ENCODE results near the gene ZNF398. TPM values are rescaled to one million over a fixed set of nuclear protein-coding genes. Genes with fewer than 3 reads are reported as not detected.

The ZNF398 gene
- total RNA-seq, 1 experiment from 2014 or later = 17.1 TPM

DNA sequence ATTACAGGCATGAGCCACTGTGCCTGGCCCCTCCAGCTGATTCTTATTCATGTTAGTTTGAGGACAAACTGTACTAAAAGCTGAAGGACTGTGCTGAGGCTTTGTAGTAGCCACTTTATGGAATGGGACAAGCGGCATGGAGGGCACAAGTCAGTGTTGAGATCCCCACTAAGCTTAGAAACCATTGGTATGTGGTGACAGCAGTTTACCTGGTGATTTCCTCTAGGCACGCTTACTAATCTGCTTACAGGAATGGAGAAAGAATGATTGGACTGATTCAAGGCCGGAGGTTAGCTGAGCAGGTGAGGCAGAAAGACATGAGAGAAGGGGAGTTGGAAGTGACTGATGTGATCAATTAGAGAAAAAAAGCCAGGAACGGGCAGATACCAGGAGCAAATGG lies 3.7 kb downstream of the ZNF398 start:
- DNase-seq (ENCODE audit: low read depth) = no peak

DNA sequence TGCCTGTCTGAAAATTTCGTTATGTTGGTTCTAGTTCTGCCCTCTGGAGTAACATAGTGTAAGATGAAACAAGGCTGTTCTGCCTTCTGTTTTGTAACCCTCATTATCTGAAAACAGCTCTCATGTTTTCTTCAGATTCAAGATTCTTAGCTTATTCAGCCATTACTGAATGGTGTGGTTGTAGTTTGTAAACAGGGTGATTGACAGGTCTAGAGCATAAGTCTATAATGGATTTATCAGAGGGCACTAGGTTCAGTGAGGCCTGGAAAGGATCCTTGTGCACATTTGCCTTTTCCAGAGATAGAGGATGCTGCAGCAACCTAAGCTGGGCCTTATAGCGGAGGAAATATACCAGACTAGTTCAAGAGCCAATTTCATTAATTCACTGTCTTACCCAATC lies 6.1 kb downstream of the ZNF398 start:
- no peak for DNase-seq (ENCODE audit: low read depth)

DNA sequence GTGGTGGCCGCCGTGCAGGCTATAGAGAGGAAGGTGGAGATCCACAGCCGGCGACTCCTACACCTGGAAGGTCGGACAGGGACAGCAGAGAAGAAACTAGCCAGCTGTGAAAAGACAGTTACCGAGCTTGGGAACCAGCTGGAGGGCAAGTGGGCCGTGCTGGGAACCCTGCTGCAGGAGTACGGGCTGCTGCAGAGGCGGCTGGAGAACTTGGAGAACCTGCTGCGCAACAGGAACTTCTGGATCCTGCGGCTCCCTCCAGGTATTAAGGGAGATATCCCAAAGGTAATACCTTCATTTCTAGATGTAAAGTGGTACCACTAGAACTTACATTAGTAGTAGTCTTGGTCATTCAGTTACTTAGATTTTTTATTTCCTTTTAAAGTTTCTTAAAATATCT lies 6.8 kb downstream of the ZNF398 start:
- no peak for DNase-seq (ENCODE audit: low read depth)

DNA sequence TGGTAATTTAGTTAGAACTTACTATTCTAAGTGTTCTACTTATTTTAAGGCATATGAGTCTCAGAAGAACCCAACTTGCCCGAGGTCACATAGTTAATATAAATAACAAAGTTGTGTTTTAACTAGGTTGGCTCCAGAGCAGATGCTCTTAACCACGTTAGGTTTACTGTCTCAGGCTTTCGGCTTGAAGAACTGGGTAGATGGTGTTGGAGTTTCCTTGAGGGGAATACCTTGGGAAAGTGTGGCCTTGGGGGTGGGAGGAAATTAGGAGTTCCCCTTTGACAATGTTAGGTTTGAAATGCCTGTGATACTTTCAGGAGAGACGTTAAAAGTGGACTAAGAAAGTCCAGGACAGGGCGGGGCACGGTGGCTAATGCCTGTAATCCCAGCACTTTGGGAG lies 9.6 kb downstream of the ZNF398 start:
- DNase-seq (ENCODE audit: low read depth) = no peak

DNA sequence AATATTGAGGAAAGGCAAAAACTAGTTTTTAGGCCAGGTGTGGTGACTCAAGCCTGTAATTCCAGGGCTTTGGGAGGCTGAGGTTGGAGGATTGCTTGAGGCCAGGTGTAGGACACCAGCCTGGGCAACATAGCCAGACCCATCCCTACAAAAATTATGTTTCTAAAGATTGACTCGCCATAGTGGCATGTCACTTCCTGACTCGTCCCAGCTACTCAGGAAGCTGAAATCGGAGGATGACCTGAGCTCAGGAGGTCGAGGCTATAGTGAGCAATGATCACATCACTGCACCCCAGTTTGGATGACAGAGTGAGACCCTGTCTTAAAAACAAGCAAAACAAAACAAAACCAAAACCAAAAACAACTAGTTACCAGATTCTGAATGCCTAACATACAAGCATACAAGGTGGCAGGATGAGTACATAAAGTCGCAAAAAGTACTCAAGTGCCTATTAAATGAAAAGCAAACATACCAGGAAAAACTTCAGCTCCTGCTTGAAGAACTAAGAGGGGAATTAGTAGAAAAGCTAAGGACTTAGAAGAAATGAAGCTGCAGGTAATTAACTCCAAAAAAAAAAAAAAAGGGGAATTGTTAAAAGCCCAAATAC lies 14.1 kb downstream of the ZNF398 start:
- DNase-seq (ENCODE audit: low read depth) = peak; percentile 68

DNA sequence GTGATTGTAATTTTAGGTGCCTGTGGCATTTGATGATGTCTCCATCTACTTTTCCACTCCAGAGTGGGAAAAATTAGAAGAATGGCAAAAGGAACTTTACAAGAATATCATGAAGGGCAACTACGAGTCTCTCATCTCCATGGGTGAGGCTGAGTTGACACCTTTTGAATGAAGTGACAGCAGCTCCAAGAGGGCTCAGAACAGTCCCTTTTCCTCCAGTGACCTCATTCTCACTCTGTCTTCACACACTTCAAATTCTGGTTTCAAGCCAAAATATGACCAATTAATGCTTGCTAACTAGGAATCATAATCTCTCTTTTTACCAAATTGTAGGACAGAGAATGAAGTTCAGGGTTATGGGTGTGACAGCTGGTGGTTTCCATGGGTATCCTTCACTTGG lies 18.9 kb downstream of the ZNF398 start:
- no peak for DNase-seq (ENCODE audit: low read depth)

DNA sequence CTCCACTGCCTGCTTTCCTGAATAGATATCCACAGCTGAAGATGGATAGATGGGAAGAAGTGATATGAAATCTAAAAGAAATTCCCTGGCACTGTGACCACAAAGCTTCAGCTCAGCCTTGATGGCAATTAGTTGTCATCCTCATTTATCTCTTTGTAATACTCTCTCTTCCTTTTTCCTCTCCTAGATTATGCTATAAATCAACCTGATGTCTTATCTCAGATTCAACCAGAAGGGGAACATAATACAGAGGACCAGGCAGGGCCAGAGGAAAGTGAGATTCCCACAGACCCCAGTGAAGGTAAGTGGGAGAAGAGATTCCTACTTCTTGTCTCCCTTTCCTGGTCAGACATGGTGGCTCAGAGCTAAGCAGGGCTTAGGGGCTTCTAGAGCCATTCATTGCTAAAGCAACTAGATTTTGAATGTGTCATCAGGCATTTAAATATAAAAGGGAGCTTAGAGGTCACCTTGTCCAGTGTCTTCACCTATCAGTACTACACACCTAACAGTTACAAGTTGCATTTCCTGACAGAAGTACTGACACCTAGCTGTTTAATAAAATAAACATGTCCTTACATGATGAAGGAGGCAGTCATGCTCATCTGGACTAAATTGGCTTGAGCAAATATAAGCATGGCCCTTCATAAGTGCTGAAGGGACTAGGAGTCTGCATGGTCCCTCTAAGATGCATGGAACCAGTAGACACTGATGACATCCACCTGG lies 19.5 kb downstream of the ZNF398 start:
- DNase-seq (ENCODE audit: low read depth) = no peak

DNA sequence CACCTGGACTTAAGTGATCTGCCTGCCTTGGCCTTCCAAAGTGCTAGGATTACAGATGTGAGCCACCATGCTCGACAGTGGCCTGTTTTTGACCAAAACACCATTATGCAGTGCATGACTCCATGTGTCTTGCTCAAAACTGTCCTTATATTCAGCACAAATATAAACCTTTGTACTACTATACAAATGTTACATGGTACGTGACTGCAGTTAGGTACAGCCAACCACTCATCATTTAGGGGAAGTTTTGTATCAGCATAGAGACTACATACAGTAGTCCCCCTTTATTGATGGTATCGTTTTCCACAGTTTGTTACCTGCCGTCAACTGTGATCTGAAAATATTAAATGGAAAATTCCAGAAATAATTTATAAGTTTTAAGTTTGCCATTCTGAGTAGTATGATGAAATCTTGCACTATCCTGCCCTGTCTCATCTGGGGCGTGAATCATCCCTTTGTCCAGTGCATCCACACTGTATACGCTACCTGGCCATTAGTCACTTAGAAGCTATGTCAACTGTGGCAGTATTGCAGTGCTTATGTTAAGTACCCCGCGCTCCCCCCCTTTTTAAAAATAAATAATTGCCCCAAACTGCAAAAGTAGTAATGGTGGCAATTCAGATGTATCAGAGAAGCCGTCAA lies 24.8 kb downstream of the ZNF398 start:
- DNase-seq (ENCODE audit: low read depth) = no peak

DNA sequence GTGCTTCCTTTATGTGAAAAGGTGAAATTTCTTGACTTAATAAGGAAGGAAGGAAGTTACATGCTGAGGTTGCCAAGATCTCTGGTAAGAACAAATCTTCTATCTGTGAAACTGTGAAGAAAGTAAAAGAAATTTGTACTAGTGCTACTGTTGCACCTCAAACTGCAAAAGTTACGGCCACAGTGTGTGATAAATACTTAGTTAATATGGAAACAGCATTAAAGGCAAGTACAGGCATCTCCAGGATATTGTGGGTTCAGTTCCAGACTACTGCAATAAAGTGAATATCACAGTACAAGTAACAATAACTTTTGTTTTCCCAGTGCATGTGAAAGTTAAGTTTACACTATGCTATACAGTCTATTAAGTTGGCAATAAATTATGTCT lies 25.3 kb downstream of the ZNF398 start:
- DNase-seq (ENCODE audit: low read depth) = no peak

DNA sequence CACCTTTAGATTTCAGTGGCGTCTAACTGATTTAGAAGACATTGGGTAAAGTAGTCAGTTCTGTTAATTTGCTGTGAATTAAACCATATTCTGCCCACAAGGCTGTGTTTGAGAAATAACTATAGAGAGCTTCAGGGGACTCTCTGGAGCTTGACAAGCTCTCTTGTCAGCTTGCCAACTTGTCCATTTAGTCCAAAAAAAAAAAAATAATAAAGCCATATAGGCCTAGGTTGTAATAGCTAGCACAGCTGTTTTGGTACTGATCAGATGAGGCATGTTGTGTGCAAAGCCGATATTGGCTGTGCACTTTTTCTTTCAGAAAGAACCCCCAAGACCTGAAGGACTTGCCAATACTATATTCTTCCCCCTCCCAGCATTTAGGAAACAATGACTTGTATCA lies 27.9 kb downstream of the ZNF398 start:
- no peak for DNase-seq (ENCODE audit: low read depth)

DNA sequence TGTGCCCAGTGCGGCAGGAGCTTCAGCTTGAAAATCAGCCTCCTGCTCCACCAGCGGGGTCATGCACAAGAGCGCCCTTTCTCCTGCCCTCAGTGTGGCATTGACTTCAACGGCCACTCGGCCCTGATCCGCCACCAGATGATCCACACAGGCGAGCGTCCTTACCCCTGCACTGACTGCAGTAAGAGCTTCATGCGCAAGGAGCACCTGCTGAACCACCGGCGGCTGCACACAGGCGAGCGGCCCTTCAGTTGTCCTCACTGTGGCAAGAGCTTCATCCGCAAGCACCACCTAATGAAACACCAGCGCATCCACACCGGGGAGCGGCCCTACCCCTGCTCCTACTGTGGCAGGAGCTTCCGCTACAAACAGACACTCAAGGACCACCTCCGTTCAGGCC lies 32.0 kb downstream of the ZNF398 start:
- DNase-seq (ENCODE audit: low read depth) = no peak

DNA sequence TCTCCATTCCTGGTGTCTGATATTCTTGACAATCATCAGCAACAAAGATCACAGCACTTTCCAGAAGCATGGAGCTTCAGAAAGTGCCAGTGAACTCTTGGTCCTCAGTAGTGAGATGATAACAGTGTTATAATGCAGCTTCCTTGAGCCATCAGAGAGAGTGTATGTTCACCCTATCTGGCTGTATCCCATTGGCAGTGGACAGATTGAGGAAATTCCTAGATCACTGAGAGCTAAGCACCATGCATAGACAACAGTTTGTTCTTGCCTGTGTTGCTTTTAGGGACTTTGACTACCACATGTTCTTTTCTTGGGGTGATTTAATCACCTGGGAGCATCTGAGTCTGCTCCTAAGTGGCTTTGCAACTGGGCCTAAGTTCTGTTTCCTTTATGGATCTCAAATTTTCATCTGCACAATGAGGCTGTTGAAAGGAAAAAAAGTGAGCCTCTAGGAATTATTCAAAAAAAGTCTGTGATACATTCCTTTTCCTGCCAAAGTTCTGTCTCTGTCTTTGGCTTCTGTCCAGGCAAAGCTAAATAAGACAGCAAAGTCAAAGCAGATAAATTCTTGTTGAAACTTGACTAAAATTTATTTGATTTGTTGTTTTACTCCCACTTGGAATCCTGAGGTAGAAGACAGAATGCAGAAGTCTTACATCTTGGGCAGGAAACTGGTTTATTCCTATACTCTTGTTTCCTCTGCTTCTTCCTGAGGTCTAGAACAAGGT lies 33.6 kb downstream of the ZNF398 start:
- no peak for DNase-seq (ENCODE audit: low read depth)

DNA sequence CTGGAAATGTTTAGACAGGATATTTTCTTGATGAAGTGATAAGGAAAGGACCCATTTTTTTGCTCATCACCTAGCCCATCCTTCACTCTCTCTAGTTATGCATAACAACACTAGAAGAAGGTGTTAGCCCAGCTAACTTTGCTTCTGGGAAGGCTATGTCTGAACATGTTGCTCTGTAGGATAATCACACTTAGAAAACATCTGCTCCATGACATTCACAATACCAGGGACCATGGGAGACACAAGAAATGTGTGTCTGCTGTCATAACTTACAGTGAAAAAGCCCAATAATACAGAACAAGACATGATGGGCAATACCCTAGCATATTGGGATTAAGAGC lies 34.2 kb downstream of the ZNF398 start:
- no peak for DNase-seq (ENCODE audit: low read depth)

DNA sequence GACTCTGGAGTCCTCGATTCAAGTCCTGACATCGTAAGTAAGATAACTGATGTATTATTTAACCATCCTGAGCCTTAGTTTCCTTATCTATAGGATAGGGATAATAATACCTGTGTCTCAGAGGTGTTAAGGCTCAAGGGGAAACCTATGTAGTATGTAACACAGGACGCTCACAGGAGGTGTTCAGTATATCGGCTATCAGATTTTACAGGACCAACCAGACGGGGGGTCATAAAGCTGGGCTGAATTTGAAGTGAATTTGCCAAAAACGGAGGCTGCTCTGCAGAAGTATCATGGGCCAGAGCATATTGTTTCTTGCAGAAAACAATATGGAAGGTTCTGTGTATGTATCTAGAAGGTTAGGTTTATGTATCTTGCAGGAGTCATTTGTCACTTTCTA lies 37.0 kb downstream of the ZNF398 start:
- DNase-seq (ENCODE audit: low read depth) = no peak

DNA sequence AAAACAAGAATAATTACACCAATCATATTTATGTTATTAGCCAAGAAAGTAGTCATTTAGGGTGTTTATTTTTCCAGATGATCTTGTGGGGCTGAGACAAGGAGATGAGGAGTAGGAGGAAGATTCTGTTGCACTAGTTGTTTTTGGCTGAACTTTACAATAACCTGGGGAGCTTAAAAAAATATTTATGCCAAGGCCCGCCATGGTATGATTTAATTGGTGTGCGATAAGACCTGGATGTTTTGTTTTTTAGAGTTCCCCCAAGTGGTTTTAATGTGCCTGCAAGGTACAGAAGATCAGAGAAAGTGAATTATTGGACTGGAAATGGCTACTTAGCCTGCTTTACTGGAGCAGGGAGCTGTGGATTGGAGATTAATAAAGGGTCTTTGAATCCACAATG lies 41.0 kb downstream of the ZNF398 start:
- DNase-seq (ENCODE audit: low read depth) = no peak

DNA sequence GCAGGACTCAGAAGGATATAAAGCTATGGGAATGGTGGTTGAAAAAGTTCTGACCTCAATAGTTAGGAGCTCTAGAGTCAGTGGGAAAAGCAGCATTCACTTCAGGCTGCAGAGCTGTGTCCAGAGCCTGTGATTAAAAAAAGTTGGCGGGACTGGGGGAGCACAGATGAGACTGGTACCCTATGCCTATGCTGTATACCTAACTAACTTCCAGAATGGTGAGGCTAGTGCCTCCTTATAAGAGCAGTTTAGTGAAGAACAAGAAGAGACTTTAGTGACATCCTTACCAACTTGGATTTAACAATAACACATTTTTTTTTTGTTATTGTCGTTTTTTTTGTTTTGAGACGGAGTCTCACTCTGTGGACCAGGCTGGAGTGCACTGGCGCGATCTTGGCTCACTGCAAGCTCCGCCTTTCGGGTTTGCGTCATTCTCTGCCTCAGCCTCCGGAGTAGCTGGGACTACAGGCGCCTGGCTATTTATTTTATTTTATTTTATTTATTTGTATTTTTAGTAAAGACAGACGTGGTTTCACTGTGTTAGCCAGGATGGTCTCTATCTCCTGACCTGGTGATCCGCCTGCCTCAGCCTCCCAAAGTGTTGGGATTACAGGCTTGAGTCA lies 41.5 kb downstream of the ZNF398 start:
- no peak for DNase-seq (ENCODE audit: low read depth)

DNA sequence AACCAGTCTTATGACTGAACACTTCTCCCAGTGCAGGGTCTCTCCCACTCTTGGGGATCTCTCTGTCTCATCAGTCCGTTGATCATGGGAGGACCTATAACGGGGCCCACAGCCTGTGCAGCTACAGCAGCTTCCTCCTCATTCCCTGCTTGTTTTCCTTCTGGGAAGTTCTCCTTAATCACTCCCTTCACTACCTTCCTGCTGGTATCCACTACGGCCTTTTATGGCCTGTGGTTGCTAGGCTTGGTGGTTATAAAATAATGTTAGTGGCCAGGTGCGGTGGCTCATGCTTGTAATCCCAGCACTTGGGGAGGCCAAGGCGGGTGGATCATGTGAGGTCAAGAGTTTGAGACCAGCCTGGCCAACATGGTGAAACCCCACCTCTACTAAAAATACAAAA lies 44.6 kb downstream of the ZNF398 start:
- peak; percentile 9 for DNase-seq (ENCODE audit: low read depth)

DNA sequence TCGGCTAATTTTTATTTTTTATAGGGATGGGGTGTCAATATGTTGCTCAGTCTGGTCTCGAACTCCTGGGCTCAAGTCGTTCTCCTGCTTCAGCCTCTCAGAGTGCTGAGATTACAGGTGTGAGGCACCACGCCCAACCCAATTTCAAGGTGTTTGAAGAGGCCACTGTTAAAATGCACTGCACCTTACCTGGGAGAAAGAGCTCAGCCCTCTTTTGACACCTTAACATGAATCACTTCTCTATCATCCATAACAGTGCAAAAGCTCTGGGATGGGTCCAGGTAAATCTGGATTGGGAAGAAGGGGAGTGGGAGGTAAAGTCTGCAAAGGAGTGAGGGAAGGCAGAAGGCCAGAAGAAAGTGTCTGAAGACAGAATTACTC lies 47.5 kb downstream of the ZNF398 start:
- DNase-seq (ENCODE audit: low read depth) = no peak

DNA sequence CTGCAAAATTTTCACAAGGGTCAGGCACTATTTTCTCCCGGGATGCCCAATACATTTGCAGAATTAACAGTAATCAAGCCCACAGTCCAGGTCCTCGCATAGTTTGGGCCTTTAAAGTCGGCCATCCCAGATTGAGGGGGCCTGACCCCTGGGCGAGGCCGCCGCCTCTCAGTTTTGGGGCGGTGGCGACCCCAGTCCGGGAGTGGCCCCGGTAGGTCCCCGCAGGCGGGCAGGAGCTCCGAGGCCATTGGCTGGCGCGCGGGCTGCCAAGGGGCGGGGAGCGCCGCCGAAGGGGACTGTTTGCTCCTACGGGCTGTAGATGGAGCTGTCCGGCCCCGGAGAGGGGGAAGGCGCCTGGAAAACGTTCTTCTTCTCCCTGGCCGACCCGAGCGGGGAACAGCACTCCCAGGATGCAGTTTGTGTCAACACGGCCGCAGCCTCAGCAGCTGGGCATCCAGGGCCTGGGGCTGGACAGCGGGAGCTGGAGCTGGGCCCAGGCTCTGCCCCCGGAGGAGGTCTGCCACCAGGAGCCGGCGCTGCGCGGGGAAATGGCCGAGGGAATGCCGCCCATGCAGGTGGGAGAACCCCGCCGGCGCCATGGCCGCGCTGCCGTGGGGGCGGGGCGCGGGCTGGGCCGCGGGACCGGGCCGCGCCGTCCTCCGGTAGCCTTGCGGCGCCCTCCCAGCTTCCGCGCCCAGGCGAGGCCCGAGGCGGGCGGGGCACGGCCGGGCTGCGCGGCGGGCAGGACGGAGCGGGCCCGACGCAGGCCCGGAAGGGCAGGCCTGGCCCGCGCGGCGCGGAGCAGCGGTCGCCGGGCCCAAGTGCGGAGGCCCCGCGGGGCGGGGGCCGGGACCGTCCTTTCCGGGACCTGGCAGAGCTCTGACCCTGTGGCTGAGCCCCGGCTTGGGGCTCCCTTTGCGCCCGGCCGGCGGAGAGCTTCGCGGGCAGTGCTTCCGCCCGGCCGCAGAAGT lies 48.2 kb downstream of the ZNF398 start, which contains the start of gene ZNF282:
TSS of gene ZNF282 (plus strand) at position 367 of the 971 bp plus-strand sequence. CDS start at position 411, 44 bp downstream.
- DNase-seq (ENCODE audit: low read depth) = peak; percentile 95

DNA sequence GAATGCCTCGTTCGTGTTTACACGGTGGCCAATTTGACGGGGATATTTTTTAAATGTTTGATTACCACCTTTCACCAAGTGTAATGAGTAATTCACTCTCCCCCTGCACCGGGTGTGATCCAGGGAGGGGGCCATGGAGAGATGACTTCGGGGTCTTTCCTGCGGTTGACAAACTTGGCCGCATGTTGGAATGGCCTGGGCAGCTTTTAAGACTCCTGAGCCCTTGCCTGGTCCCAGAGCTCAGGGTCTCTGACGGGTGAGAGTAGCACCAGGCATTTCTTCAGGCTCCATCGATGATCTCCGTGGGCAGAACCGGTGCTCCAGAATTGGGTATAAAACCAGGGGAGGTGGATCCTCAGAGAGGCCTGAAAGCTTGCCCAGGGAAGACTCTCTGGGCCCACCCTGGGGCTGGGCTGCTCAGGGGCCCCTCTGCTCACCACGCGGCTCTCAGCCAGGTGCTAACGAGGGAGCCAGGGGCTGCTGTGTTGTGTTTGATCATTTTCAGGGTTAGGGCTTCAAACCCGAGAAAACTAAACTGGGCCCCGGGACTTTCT lies 49.0 kb downstream of the ZNF398 start:
- DNase-seq (ENCODE audit: low read depth) = peak; percentile 17

Data from LHCN-M2 (cell line).